CD4-positive, alpha-beta memory T cell (primary cell): ENCODE measurements around the gene EMILIN3. TPM values are rescaled to one million over a fixed set of nuclear protein-coding genes. Genes with fewer than 3 reads are reported as not detected.

Source experiments
- CTCF ChIA-PET: fragments of 350-600 bp; sonication (Branson Sonifier 250); formaldehyde crosslinking; loops from one replicate; lab custom pipeline; 2021; ENCODE audit warnings: inconsistent platforms; ENCODE audit not compliant: partially characterized antibody; lab: Charles Lee
- POLR2A ChIA-PET: fragments of 350-600 bp; sonication (Branson Sonifier 250); formaldehyde crosslinking; loops from one replicate; lab custom pipeline; 2021; ENCODE audit not compliant: partially characterized antibody; lab: Charles Lee
- DNase-seq, 5 donors: peaks; one replicate each; pipeline versions ENCODE4 v3.0.0 to v3.0.0-alpha.2; 2020 to 2022; ENCODE audit warnings: mixed read lengths in 1 of 5
- H3K27ac ChIP-seq: one replicate; pipeline ENCODE4 v1.7.0; 2013; ENCODE audit warnings: low read depth, low read length
- H3K27me3 ChIP-seq: 2 replicates; pipeline ENCODE4 v1.7.0; 2013; ENCODE audit warnings: mild to moderate bottlenecking, low read length, moderate library complexity; ENCODE audit not compliant: insufficient read depth
- H3K36me3 ChIP-seq: 2 replicates; pipeline ENCODE4 v1.7.0; 2013; ENCODE audit warnings: mild to moderate bottlenecking, low read length, moderate library complexity; ENCODE audit not compliant: insufficient read depth
- H3K4me1 ChIP-seq: 2 replicates; pipeline ENCODE4 v1.7.0; 2013; ENCODE audit warnings: mild to moderate bottlenecking, low read length, moderate library complexity; ENCODE audit not compliant: insufficient read depth
- H3K4me3 ChIP-seq, 2 donors: one replicate each; pipeline ENCODE4 v1.7.0; 2013; ENCODE audit warnings: low read length in 2 of 2, mild to moderate bottlenecking in 1 of 2
- H3K9me3 ChIP-seq, 2 donors: one replicate each; pipeline ENCODE4 v1.7.0; 2013; ENCODE audit warnings: low read length in 2 of 2, control low read depth in 1 of 2; ENCODE audit not compliant: control insufficient read depth in 1 of 2
- H3K27ac Mint-ChIP-seq, 7 donors: one replicate each; pipeline ENCODE4 v1.8.0; 2020 to 2021; ENCODE audit warnings: mixed read lengths in 7 of 7, mild to moderate bottlenecking in 6 of 7, inconsistent platforms in 3 of 7, moderate library complexity in 3 of 7
- H3K27me3 Mint-ChIP-seq, 2 donors: one replicate each; pipeline ENCODE4 v1.8.0; 2020 to 2021; ENCODE audit warnings: mixed read lengths in 2 of 2
- H3K36me3 Mint-ChIP-seq, 2 donors: one replicate each; pipeline ENCODE4 v1.8.0; 2020 to 2021; ENCODE audit warnings: mixed read lengths in 2 of 2, inconsistent platforms in 1 of 2, mild to moderate bottlenecking in 1 of 2
- H3K4me1 Mint-ChIP-seq, 4 donors: one replicate each; pipeline ENCODE4 v1.8.0; 2020 to 2021; ENCODE audit warnings: mixed read lengths in 4 of 4, mild to moderate bottlenecking in 1 of 4
- H3K4me3 Mint-ChIP-seq, 8 donors: one replicate each; pipeline ENCODE4 v1.8.0; 2020 to 2021; ENCODE audit warnings: mixed read lengths in 8 of 8, mild to moderate bottlenecking in 7 of 8, moderate library complexity in 6 of 8, inconsistent platforms in 3 of 8
- H3K9me3 Mint-ChIP-seq, 8 donors: one replicate each; pipeline ENCODE4 v1.8.0; 2020 to 2021; ENCODE audit warnings: mixed read lengths in 8 of 8, mild to moderate bottlenecking in 5 of 8, inconsistent platforms in 3 of 8, moderate library complexity in 1 of 8
- intact Hi-C: fragments of 100-400 bp; cut with micrococcal nuclease; formaldehyde crosslinking; loops from one replicate; pipeline ENCODE4 v1.15.1; 2023
- polyA plus RNA-seq, 2 donors: library from polyadenylated mRNA; unstranded; fragments of 300-500 nt; fragmentation: Illumina TruSeq; gene quantifications; one replicate each; pipeline ENCODE4 v1.2.3, GENCODE V29; 2021
- total RNA-seq, 2 experiments: library from RNA; stranded (reverse); gene quantifications; one replicate each; pipeline ENCODE4 v1.2.3, GENCODE V29; 2021

Gene EMILIN3, protein sequence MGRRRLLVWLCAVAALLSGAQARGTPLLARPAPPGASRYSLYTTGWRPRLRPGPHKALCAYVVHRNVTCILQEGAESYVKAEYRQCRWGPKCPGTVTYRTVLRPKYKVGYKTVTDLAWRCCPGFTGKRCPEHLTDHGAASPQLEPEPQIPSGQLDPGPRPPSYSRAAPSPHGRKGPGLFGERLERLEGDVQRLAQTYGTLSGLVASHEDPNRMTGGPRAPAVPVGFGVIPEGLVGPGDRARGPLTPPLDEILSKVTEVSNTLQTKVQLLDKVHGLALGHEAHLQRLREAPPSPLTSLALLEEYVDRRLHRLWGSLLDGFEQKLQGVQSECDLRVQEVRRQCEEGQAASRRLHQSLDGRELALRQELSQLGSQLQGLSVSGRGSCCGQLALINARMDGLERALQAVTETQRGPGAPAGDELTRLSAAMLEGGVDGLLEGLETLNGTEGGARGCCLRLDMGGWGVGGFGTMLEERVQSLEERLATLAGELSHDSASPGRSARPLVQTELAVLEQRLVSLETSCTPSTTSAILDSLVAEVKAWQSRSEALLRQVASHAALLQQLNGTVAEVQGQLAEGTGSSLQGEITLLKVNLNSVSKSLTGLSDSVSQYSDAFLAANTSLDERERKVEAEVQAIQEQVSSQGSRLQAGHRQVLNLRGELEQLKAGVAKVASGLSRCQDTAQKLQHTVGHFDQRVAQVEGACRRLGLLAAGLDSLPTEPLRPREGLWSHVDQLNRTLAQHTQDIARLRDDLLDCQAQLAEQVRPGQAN
- total RNA-seq (not detected), polyA plus RNA-seq (not detected)

DNA sequence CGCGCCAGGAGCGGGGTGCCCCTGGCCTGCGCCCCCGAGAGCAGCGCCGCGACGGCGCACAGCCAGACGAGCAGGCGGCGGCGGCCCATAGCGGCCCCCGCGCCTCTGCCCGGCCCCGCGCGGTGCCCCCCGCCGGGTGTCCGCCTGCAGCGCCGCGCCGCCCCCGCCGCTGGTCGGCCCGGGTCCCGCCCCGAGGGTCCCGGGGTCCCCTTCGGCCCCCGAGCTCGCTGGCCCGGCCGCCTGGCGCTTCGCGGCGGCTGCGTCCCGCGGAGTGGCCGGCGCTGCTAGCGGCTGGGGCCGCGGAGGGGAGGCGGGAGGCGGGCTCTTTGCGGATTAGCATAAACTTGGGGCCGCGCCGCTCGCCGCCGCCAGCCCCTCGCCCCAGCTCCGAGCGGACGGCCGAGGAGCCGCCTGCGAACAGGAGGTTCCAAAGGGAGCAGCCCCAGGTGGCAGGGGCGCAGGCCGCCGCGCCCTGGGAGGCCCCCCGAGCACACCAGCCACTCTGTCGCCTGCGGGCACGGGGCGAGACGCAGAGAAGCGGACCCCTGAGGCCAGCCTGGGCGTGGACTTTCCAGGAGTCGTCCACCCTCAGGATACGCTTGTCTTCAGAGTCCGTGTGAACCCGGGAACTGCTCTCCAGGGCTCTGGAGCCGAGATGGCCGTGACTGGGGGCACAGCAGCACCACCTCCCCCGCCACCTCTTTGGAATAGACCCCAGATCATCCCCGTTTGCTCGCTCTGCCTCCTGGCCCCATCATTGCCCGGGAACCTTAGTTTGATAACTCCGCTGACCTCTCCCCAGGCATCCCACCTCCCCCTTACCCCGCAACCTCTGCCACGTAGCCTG lies at the start of gene EMILIN3:
Gene EMILIN3 (minus strand): TSS at position 273 of the 847 bp plus-strand sequence. CDS start 184 bp downstream, at position 89.
- CTCF ChIA-PET = no interaction called here
- no peak within 1 kb of the TSS for H3K27ac Mint-ChIP-seq
- H3K36me3 ChIP-seq = no peaks in the 10 kb centered on the region

DNA sequence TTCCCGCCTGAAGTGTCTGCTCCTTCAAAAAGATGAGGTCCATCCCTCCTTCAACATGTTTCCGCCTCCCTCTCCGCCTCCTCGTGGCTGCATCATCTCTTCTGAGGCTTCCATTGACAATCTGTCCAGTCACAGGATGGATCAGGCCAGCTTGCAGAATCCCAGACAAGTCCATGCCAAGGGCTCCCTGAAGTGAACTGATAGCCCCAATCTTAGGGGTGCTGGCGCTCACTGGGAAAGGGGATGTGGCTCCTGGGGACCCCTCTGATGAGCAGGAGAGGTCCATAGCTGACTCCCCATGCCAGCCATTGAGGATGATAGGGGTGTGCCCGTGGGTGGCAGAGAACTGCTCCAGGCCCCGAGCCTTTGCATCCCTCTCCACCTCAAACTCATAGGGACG lies 48.6 kb upstream of the EMILIN3 start:
- no peak overlapping the region for H3K4me3 Mint-ChIP-seq
- peaks cover 0 to 5% (median 0%) of the 10 kb centered on the region in 4 donors for H3K4me1 Mint-ChIP-seq
- Histone ChIP-seq H3K27me3 (no peaks in the 10 kb centered on the region), H3K27ac (no peak overlapping the region), H3K4me3 (no peak overlapping the region), H3K4me1 (no peaks in the 10 kb centered on the region), H3K36me3 (peaks cover 63% of the 10 kb centered on the region), H3K9me3 (no peaks in the 10 kb centered on the region)
- no peaks in the 10 kb centered on the region for H3K9me3 Mint-ChIP-seq
- no peak overlapping the region for H3K27ac Mint-ChIP-seq
- DNase-seq = no peak
- ChIA-PET POLR2A (no interaction called here), CTCF (no interaction called here)
- H3K27me3 Mint-ChIP-seq = no peaks in the 10 kb centered on the region
- H3K36me3 Mint-ChIP-seq = peaks cover 60 to 92% of the 10 kb centered on the region in 2 donors
- intact Hi-C loops = no loop called here

More for the DNA sequence above, at the start of gene EMILIN3:
- intact Hi-C loops = no loop called here
- H3K27me3 Mint-ChIP-seq = peaks cover 21 to 31% of the 10 kb centered on the region in 2 donors
- no peak within 1 kb of the TSS for H3K27ac ChIP-seq
- H3K27me3 ChIP-seq = peaks cover 8% of the 10 kb centered on the region
- no peak within 1 kb of the TSS for H3K4me3 ChIP-seq
- no peak for DNase-seq
- peak within 1 kb of the TSS in 6 of 8 donors; percentile 28 to 69 (median 56) for H3K4me3 Mint-ChIP-seq
- peaks cover 2 to 8% (median 5%) of the 10 kb centered on the region in 4 donors for H3K4me1 Mint-ChIP-seq
- no peaks in the 10 kb centered on the region for H3K4me1 ChIP-seq
- peaks cover 0 to 4% of the 10 kb centered on the region in 2 donors for H3K36me3 Mint-ChIP-seq
- H3K9me3 ChIP-seq = no peaks in the 10 kb centered on the region
- peaks cover 0 to 11% (median 6%) of the 10 kb centered on the region in 8 donors for H3K9me3 Mint-ChIP-seq
- POLR2A ChIA-PET = no interaction called here

DNA sequence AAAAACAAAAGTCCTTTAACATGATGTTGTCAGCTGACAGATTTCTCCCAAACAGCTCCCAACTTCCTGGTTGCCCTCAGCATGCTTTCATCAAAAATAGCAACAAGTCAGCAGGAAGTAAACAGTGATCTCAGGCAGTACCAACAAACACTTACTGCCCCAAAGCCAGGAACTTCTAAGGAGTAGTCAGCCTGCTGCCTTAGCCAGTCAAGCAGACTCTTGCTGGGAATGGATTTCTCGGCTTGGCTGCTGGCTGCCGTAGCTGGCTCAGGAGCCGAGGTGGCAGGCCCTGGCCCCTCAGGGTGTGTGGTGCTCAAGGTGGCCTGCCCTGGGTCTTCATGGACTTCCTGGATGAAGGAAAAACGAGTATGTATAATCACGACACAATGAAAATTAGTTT lies 46.6 kb upstream of the EMILIN3 start:
- intact Hi-C loops = no loop called here
- CTCF ChIA-PET = no interaction called here

DNA sequence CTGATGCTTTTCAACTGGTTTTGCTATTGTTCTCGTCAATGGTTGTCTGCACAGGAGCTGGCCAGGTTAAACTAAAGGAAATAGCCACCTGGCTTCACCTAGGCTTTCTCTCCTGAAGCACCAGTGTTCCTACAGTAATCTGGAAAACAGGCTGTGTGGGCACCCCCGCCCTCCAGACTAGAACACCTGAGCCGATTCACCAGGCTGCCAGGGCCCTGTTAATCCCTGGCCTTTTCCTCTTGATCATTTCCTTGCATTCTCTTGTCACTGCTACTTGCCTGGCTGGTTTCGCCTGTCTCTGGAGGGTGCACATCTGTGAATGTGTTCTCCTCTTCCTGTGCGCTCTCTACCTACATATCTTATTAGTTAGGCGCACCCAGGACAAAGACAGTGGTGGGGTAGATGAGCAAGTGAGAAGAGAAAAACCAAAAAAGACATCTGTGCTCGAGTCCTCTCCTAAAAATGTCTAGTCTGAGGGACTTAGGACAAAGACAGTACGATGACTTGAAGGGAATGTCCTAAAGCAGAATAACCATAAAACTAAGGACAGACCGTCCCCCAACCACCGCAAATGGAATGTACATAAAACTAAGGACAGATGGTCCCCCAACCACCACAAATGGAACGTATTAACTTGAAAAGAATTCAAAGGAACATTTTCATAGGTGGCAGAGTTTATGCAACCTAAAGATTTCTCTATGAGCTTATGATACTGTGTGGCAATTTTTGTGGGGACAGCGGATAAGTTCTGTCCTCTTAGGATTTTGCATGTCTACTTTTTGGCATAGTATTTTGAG lies 45.9 kb upstream of the EMILIN3 start:
- CTCF ChIA-PET = no interaction called here
- Mint-ChIP-seq H3K36me3 (peaks cover 70 to 93% of the 10 kb centered on the region in 2 donors), H3K4me1 (peaks cover 5 to 15% (median 12%) of the 10 kb centered on the region in 4 donors), H3K27me3 (no peaks in the 10 kb centered on the region), H3K4me3 (no peak overlapping the region), H3K27ac (peak overlapping the region in 3 of 7 donors; percentile 31 to 51 (median 48)), H3K9me3 (no peaks in the 10 kb centered on the region)
- no peak for DNase-seq
- POLR2A ChIA-PET = no interaction called here
- intact Hi-C loops = no loop called here
- peaks cover 10% of the 10 kb centered on the region for H3K4me1 ChIP-seq
- no peaks in the 10 kb centered on the region for H3K27me3 ChIP-seq
- no peaks in the 10 kb centered on the region for H3K9me3 ChIP-seq
- peaks cover 78% of the 10 kb centered on the region for H3K36me3 ChIP-seq
- H3K27ac ChIP-seq = no peak overlapping the region
- no peak overlapping the region for H3K4me3 ChIP-seq

More for the DNA sequence above, 46.6 kb upstream of the EMILIN3 start:
- POLR2A ChIA-PET = no interaction called here
- Mint-ChIP-seq H3K4me1 (peaks cover 5 to 15% (median 12%) of the 10 kb centered on the region in 4 donors), H3K4me3 (no peak overlapping the region), H3K27ac (no peak overlapping the region), H3K27me3 (no peaks in the 10 kb centered on the region), H3K9me3 (no peaks in the 10 kb centered on the region), H3K36me3 (peaks cover 72 to 97% of the 10 kb centered on the region in 2 donors)
- Histone ChIP-seq H3K4me1 (peaks cover 10% of the 10 kb centered on the region), H3K9me3 (no peaks in the 10 kb centered on the region), H3K4me3 (no peak overlapping the region), H3K36me3 (peaks cover 74% of the 10 kb centered on the region), H3K27ac (no peak overlapping the region), H3K27me3 (no peaks in the 10 kb centered on the region)
- DNase-seq = no peak

DNA sequence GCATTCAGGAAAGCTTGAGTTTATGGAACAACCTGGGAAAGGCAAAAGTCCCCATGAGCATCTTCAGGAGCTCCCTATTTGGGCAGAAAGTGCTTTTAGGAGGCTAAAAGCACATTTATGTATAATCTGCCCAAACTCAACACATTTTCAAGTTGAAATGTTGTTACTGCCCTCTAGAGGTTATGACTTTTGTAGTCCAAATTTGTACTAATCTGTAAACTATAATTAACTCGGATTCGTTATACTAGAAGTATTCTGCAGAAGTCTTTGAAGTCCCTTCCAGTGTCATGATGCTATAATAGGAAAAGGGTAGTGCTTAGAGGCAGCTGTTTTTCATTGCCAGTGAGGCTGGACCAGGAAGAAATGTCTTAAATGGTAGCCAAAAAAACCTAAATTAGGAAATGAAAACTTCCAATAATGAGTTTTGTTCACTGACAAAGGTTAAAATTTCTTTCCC lies 44.8 kb upstream of the EMILIN3 start:
- H3K4me3 ChIP-seq = no peak overlapping the region
- H3K4me1 Mint-ChIP-seq = peaks cover 5 to 15% (median 12%) of the 10 kb centered on the region in 4 donors
- intact Hi-C loops = no loop called here
- H3K27me3 ChIP-seq = no peaks in the 10 kb centered on the region
- ChIA-PET POLR2A (no interaction called here), CTCF (interaction anchor here (1.0 to 1.7 kb wide), 4 partner anchors 8 to 238 kb away, joined by 3 to 10 read pairs (median 3); no protein-coding TSS in a partner anchor)
- peaks cover 77 to 93% of the 10 kb centered on the region in 2 donors for H3K36me3 Mint-ChIP-seq
- no peaks in the 10 kb centered on the region for H3K9me3 Mint-ChIP-seq
- H3K27ac ChIP-seq = no peak overlapping the region
- H3K4me1 ChIP-seq = peaks cover 10% of the 10 kb centered on the region
- no peak for DNase-seq
- H3K36me3 ChIP-seq = peaks cover 82% of the 10 kb centered on the region
- H3K27ac Mint-ChIP-seq = no peak overlapping the region
- no peaks in the 10 kb centered on the region for H3K27me3 Mint-ChIP-seq
- H3K9me3 ChIP-seq = no peaks in the 10 kb centered on the region
- no peak overlapping the region for H3K4me3 Mint-ChIP-seq

DNA sequence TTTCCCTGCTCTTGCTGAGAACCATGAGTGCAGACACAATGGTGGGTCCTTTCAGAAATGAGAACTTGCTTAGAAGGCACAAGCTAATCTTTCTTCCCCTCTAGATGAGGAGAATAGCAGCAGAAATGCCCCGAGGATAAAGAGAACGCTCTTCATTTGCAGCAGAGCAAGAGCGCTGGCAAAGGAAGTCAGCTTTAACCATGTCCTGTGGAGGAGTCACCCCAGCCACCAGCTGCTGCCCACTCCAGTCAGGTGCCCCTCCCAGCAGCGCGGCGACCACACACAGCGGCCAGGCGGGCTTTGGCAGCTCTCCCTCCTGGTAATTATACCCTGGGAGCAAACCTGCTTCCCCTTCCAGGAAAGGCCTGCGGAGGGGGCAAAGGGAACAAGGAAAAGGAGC lies 42.4 kb upstream of the EMILIN3 start:
- ChIA-PET POLR2A (no interaction called here), CTCF (interaction anchor here (1.3 kb wide), 1 partner anchor 11 kb away, joined by 4 read pairs; no protein-coding TSS in a partner anchor)
- H3K36me3 ChIP-seq = peaks cover 82% of the 10 kb centered on the region
- DNase-seq = no peak
- H3K27ac ChIP-seq = no peak overlapping the region
- H3K4me3 Mint-ChIP-seq = no peak overlapping the region
- H3K9me3 ChIP-seq = no peaks in the 10 kb centered on the region
- H3K27me3 Mint-ChIP-seq = no peaks in the 10 kb centered on the region
- H3K27me3 ChIP-seq = no peaks in the 10 kb centered on the region
- H3K4me1 ChIP-seq = peaks cover 10% of the 10 kb centered on the region
- H3K27ac Mint-ChIP-seq = peak overlapping the region in 5 of 7 donors; percentile 12 to 77 (median 42)
- peaks cover 75 to 88% of the 10 kb centered on the region in 2 donors for H3K36me3 Mint-ChIP-seq
- H3K4me1 Mint-ChIP-seq = peaks cover 5 to 15% (median 12%) of the 10 kb centered on the region in 4 donors
- H3K9me3 Mint-ChIP-seq = no peaks in the 10 kb centered on the region
- H3K4me3 ChIP-seq = no peak overlapping the region
- intact Hi-C loops = no loop called here
